ENCODE results near the gene CYBC1. TPM values are rescaled to one million over a fixed set of nuclear protein-coding genes. Genes with fewer than 3 reads are reported as not detected.

The CYBC1 gene
- total RNA-seq, 2 donors from 2014 or later = 58.4 to 79.0 TPM

DNA sequence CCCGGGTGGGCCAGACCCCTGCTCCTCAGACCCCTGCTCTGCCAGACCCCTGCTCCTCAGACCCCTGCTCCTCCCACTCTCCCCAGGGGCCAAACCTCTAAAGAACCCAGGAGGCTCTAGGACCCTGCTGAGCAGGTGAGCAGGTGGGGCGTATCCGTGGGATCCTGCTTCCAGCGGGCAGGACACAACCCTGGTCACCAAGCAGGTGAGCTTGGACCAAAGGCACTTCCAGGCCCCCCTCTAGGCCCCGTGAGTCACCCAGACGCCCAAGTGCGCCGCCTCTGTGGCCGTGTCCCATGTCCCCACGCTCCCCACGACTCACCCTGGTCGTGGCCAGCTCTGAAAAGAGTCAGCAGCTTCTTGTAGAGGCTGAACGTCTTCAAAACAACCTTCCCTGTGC is 5.0 kb downstream of the CYBC1 start:
- intact Hi-C loops (cut with DNase I) = no loop called here
- no peaks in the 10 kb centered on the region for H3K9me3 ChIP-seq
- H3K4me3 ChIP-seq = no peak overlapping the region
- H3K27me3 ChIP-seq = no peaks in the 10 kb centered on the region
- peaks cover 4% of the 10 kb centered on the region for H3K4me1 ChIP-seq
- H3K36me3 ChIP-seq = no peaks in the 10 kb centered on the region
- TF ChIP-seq, protein P1, sequence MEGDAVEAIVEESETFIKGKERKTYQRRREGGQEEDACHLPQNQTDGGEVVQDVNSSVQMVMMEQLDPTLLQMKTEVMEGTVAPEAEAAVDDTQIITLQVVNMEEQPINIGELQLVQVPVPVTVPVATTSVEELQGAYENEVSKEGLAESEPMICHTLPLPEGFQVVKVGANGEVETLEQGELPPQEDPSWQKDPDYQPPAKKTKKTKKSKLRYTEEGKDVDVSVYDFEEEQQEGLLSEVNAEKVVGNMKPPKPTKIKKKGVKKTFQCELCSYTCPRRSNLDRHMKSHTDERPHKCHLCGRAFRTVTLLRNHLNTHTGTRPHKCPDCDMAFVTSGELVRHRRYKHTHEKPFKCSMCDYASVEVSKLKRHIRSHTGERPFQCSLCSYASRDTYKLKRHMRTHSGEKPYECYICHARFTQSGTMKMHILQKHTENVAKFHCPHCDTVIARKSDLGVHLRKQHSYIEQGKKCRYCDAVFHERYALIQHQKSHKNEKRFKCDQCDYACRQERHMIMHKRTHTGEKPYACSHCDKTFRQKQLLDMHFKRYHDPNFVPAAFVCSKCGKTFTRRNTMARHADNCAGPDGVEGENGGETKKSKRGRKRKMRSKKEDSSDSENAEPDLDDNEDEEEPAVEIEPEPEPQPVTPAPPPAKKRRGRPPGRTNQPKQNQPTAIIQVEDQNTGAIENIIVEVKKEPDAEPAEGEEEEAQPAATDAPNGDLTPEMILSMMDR (IDR thresholded peaks at IDR 0.05) = no peak
- no peak overlapping the region for H3K9ac ChIP-seq (ENCODE audit: low read depth in 2 of 2, low read length in 2 of 2)
- no peak for DNase-seq
- no peak overlapping the region for H3K27ac ChIP-seq

DNA sequence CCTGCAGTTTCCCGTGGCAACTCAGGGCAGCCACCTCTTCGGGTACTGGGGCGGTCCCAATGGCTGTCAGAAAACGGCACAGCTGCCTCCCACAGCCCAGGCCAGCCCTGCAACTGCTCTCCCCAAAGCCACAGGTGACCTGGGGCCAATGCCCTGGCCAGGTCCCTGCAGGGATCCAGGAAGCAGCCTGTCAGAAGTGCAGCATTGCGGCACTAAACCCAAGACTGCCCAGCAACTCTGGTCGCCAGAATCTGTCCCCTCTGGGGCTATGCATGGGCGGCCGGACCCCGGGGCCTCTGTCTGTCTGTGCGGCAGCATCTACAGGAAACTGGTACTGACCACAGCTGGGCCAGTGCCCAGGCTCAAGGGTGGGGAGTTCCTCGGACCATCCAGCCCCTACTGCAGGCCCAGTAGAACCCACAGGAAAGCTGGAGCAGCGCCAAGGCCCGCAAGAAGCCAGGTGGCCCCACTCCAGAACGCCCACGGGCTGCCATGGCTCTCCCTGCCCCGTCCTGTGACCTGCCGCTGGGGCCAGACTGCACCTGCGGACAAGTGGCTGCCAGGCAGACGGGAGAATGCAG is 5.5 kb downstream of the CYBC1 start:
- Histone ChIP-seq H3K27ac (no peak overlapping the region), H3K4me1 (peaks cover 4% of the 10 kb centered on the region), H3K4me3 (no peak overlapping the region), H3K9me3 (no peaks in the 10 kb centered on the region), H3K9ac (ENCODE audit: low read depth in 2 of 2, low read length in 2 of 2) (no peak overlapping the region), H3K27me3 (no peaks in the 10 kb centered on the region), H3K36me3 (no peaks in the 10 kb centered on the region)
- TF ChIP-seq, protein P1 (IDR thresholded peaks at IDR 0.05) = no peak
- DNase-seq = no peak
- intact Hi-C loops (cut with DNase I) = no loop called here

DNA sequence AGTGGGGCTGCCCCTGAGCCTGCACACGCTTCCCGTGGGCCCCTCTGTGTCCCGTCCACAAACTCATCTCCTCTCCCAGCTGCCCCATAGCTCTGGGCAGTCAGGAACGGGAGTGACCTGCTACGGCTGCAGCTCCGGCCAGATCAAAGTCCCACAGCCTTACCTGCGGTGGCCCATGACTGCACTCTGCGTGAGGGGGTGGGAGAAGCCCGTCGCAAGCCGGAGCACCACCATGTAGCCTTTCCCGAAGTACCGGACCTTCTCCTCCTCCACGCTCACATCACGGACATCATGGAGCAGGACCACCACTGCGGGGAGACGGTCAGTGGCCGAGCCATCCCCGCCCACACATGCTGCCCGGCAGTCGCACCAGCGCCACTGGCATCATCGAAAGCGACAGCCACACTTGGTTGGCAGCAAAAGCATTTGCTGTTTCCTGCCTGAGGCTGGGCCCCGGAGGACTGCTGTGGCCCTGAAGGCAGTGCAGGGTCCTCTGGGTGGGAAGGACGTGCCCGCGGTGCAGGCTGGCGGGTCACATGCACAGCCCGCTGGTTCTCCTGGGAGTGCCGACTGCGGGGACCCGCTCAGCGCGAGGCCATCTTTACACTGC is 6.2 kb downstream of the CYBC1 start:
- DNase-seq = no peak
- no peak overlapping the region for H3K4me3 ChIP-seq
- TF ChIP-seq, protein P1 (IDR thresholded peaks at IDR 0.05) = no peak
- intact Hi-C loops (cut with DNase I) = no loop called here
- no peaks in the 10 kb centered on the region for H3K9me3 ChIP-seq
- no peaks in the 10 kb centered on the region for H3K27me3 ChIP-seq
- H3K36me3 ChIP-seq = no peaks in the 10 kb centered on the region
- no peak overlapping the region for H3K9ac ChIP-seq (ENCODE audit: low read depth in 2 of 2, low read length in 2 of 2)
- no peak overlapping the region for H3K27ac ChIP-seq
- peaks cover 3% of the 10 kb centered on the region for H3K4me1 ChIP-seq

DNA sequence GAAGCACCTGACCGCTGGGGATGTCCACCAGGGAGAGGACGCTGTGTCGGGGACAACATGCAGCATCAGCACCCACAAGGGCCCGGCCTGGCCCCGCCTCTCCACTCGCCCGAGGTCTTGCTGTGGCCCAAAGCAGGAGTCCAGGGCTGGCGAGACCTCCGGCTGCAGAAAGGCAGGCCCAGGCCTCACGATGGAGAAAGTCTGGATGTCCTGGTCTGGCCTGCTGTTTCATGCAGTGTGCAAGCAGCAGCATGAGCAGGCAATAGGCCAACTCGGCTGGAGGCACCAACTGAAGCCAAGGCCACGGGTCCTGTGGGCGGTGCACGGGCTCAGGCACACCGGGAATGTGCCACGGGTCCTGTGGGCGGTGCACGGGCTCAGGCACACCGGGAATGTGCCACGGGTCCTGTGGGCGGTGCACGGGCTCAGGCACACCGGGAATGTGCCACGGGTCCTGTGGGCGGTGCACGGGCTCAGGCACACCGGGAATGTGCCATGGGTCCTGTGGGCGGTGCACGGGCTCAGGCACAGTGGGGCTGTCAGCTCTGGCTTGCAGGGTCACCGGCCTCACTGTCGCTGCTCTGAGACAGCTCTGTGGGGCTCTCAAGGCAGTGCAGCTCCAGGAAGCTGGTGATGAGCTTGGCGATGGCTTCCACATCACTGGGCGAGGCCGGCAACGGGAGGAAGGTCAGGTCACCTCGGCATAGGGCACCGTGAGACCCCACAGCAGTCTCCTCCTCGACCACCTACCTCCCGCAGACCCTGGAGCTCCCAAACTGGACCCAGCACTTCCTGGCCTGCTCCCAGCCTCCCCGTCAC is 6.9 kb downstream of the CYBC1 start:
- DNase-seq = no peak
- no peaks in the 10 kb centered on the region for H3K27me3 ChIP-seq
- no peak overlapping the region for H3K9ac ChIP-seq (ENCODE audit: low read depth in 2 of 2, low read length in 2 of 2)
- intact Hi-C loops (cut with DNase I) = no loop called here
- H3K9me3 ChIP-seq = no peaks in the 10 kb centered on the region
- TF ChIP-seq, protein P1 (IDR thresholded peaks at IDR 0.05) = no peak
- H3K36me3 ChIP-seq = no peaks in the 10 kb centered on the region
- H3K4me3 ChIP-seq = no peak overlapping the region
- H3K27ac ChIP-seq = no peak overlapping the region
- no peaks in the 10 kb centered on the region for H3K4me1 ChIP-seq

DNA sequence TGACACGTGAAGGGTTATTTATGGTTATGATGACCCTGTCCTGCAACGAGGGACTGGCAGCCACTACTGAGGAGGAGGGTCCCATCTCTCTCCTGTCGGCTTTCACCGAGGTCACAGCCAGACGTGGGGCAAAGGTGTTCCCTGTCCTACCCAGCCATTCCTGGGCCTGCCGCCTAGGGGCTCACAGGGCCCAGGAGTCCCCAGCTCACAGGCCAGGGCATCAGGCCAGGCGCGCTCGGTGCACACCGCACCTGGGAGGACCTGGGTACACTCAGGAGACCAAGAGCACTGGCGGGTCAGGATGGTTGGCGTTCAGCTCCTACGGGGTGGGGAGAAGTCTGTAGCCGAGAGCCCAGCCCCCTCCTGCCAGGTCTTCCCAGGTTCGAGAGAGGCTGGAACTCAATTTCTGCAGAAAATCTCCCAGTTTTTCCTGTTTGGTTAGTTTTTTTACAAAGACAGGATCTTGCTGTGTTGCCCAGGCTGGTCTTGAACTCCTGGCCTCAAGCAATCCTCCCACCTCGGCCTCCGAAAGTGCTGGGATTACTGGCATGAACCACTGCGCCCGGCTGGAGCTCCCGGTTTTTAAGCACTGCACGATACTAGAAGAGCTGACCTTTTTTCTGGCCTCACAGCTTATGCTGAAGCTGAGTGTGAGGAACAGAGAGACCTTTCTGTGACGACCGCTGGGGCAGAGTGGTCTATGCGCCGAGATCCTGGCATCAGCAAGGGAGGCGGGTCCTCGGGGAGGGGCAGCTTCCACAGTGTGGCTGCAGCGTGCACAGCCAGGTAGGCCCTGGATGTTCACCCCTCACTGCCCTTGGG is 7.7 kb downstream of the CYBC1 start:
- Histone ChIP-seq H3K9ac (ENCODE audit: low read depth in 2 of 2, low read length in 2 of 2) (no peak overlapping the region), H3K4me1 (no peaks in the 10 kb centered on the region), H3K27ac (no peak overlapping the region), H3K4me3 (no peak overlapping the region), H3K9me3 (no peaks in the 10 kb centered on the region), H3K27me3 (no peaks in the 10 kb centered on the region), H3K36me3 (no peaks in the 10 kb centered on the region)
- DNase-seq = no peak
- intact Hi-C loops (cut with DNase I) = no loop called here
- TF ChIP-seq, protein P1 (IDR thresholded peaks at IDR 0.05) = no peak
